H9 (cell line): ENCODE results near the gene AFAP1L2. TPM values are rescaled to one million over a fixed set of nuclear protein-coding genes. Genes with fewer than 3 reads are reported as not detected.

Experiments
- DNase-seq: peaks from one replicate; pipeline ENCODE4 v3.0.0-alpha.2; 2017
- H2AFZ ChIP-seq: one replicate; pipeline ENCODE4 v1.6.1; 2013; ENCODE audit warnings: mild to moderate bottlenecking, low read length, control low read depth, moderate library complexity
- H2AK5ac ChIP-seq: 2 replicates; pipeline ENCODE4 v1.6.1; 2013; ENCODE audit warnings: low read length, control low read depth, mixed read lengths; ENCODE audit not compliant: insufficient read length
- H2BK120ac ChIP-seq: one replicate; pipeline ENCODE4 v1.6.1; 2013; ENCODE audit warnings: low read depth, mild to moderate bottlenecking, low read length, control low read depth, inconsistent platforms; ENCODE audit not compliant: poor library complexity, severe bottlenecking
- H2BK12ac ChIP-seq: 2 replicates; pipeline ENCODE4 v1.6.1; 2013; ENCODE audit warnings: low read length, control low read depth, mixed read lengths, low read depth; ENCODE audit not compliant: insufficient read length
- H2BK15ac ChIP-seq: 2 replicates; pipeline ENCODE4 v1.6.1; 2013; ENCODE audit warnings: low read depth, low read length, control low read depth
- H2BK20ac ChIP-seq: one replicate; pipeline ENCODE4 v1.6.1; 2013; ENCODE audit warnings: low read depth, mild to moderate bottlenecking, low read length, control low read depth, inconsistent platforms; ENCODE audit not compliant: poor library complexity, severe bottlenecking
- H2BK5ac ChIP-seq: 2 replicates; pipeline ENCODE4 v1.6.1; 2013; ENCODE audit warnings: low read length, control low read depth, mixed read lengths; ENCODE audit not compliant: insufficient read length
- H3K14ac ChIP-seq: 2 replicates; pipeline ENCODE4 v1.6.1; 2013; ENCODE audit warnings: low read length, control low read depth; ENCODE audit not compliant: insufficient read depth
- H3K18ac ChIP-seq: 2 replicates; pipeline ENCODE4 v1.6.1; 2013; ENCODE audit warnings: low read depth, mild to moderate bottlenecking, mixed read lengths, low read length, control low read depth; ENCODE audit not compliant: insufficient read length
- H3K23ac ChIP-seq: 2 replicates; pipeline ENCODE4 v1.6.1; 2013; ENCODE audit warnings: low read length, control low read depth, mixed read lengths, low read depth; ENCODE audit not compliant: insufficient read length
- H3K23me2 ChIP-seq: 2 replicates; pipeline ENCODE4 v1.6.1; 2013; ENCODE audit warnings: low read depth, mild to moderate bottlenecking, mixed read lengths, low read length, control low read depth; ENCODE audit not compliant: insufficient read length, poor library complexity, severe bottlenecking
- H3K27ac ChIP-seq: 2 replicates; pipeline ENCODE4 v1.5.1; 2013; ENCODE audit warnings: low read length, control low read depth, mixed read lengths, low read depth; ENCODE audit not compliant: insufficient read length
- H3K27me3 ChIP-seq: 2 replicates; pipeline ENCODE4 v1.6.1; 2013; ENCODE audit warnings: low read length, control low read depth, inconsistent platforms; ENCODE audit not compliant: insufficient read depth
- H3K4ac ChIP-seq: 2 replicates; pipeline ENCODE4 v1.6.1; 2013; ENCODE audit warnings: low read depth, mild to moderate bottlenecking, control low read depth, inconsistent platforms, low read length, moderate library complexity
- H3K4me1 ChIP-seq: 2 replicates; pipeline ENCODE4 v1.6.1; 2013; ENCODE audit warnings: low read length, control low read depth, inconsistent platforms; ENCODE audit not compliant: insufficient read depth
- H3K4me2 ChIP-seq: 2 replicates; pipeline ENCODE4 v1.6.1; 2013; ENCODE audit warnings: low read length, control low read depth, mixed read lengths; ENCODE audit not compliant: insufficient read length, insufficient read depth
- H3K56ac ChIP-seq: 2 replicates; pipeline ENCODE4 v1.6.1; 2013; ENCODE audit warnings: low read depth, mild to moderate bottlenecking, mixed read lengths, low read length, control low read depth; ENCODE audit not compliant: insufficient read length
- H3K79me1 ChIP-seq: 2 replicates; pipeline ENCODE4 v1.6.1; 2013; ENCODE audit warnings: low read depth, mild to moderate bottlenecking, moderate library complexity, low read length, control low read depth, inconsistent platforms; ENCODE audit not compliant: insufficient read depth, poor library complexity, severe bottlenecking
- H3K79me2 ChIP-seq: 2 replicates; pipeline ENCODE4 v1.6.1; 2013; ENCODE audit warnings: low read length, control low read depth, inconsistent platforms; ENCODE audit not compliant: insufficient read depth
- H3K9ac ChIP-seq: 2 replicates; pipeline ENCODE4 v1.6.1; 2013; ENCODE audit warnings: low read length, control low read depth, mixed read lengths; ENCODE audit not compliant: insufficient read length; ENCODE audit errors: extremely low read depth
- H3K9me3 ChIP-seq: one replicate; pipeline ENCODE4 v1.6.1; 2013; ENCODE audit warnings: low read depth, low read length, inconsistent platforms; ENCODE audit not compliant: control insufficient read depth
- H3T11ph ChIP-seq: one replicate; pipeline ENCODE4 v1.6.1; 2013; ENCODE audit warnings: mild to moderate bottlenecking, low read length, control low read depth, inconsistent platforms
- H4K20me1 ChIP-seq: one replicate; pipeline ENCODE4 v1.6.1; 2013; ENCODE audit not compliant: control insufficient read depth, insufficient read length, insufficient read depth
- H4K5ac ChIP-seq: 2 replicates; pipeline ENCODE4 v1.6.1; 2013; ENCODE audit warnings: low read depth, mild to moderate bottlenecking, mixed read lengths, low read length, control low read depth; ENCODE audit not compliant: insufficient read length
- H4K8ac ChIP-seq: replicated peaks from 2 replicates; pipeline ENCODE4 v1.6.1; 2013; ENCODE audit warnings: low read length, control low read depth, mixed read lengths, low read depth; ENCODE audit not compliant: insufficient read length
- H4K91ac ChIP-seq: 2 replicates; pipeline ENCODE4 v1.6.1; 2013; ENCODE audit warnings: low read depth, mild to moderate bottlenecking, moderate library complexity, mixed read lengths, low read length, control low read depth; ENCODE audit not compliant: insufficient read length
- H3K27ac Mint-ChIP-seq, 3 experiments: 2 replicates in 2 of 3; 3 replicates in 1 of 3; pipeline ENCODE4 v1.8.0; 2020 to 2021; ENCODE audit warnings: mixed read lengths in 3 of 3, mild to moderate bottlenecking in 1 of 3, moderate library complexity in 1 of 3
- H3K27me3 Mint-ChIP-seq: 2 replicates; pipeline ENCODE4 v1.8.0; 2021; ENCODE audit warnings: low read depth, mild to moderate bottlenecking, moderate library complexity, mixed read lengths
- H3K36me3 Mint-ChIP-seq, 3 experiments: 2 replicates in 2 of 3; 3 replicates in 1 of 3; pipeline ENCODE4 v1.8.0; 2020 to 2021; ENCODE audit warnings: low read depth in 3 of 3, mixed read lengths in 3 of 3; ENCODE audit not compliant: insufficient read depth in 1 of 3
- H3K4me1 Mint-ChIP-seq, 2 experiments: 2 replicates each; pipeline ENCODE4 v1.8.0; 2020; ENCODE audit warnings: mixed read lengths in 2 of 2
- H3K4me3 Mint-ChIP-seq, 2 experiments: 2 replicates in 1 of 2; 3 replicates in 1 of 2; pipeline ENCODE4 v1.8.0; 2020 to 2021; ENCODE audit warnings: mild to moderate bottlenecking in 2 of 2, mixed read lengths in 2 of 2, moderate library complexity in 1 of 2
- H3K9me3 Mint-ChIP-seq, 2 experiments: 2 replicates in 1 of 2; 3 replicates in 1 of 2; pipeline ENCODE4 v1.8.0; 2020; ENCODE audit warnings: mild to moderate bottlenecking in 2 of 2, mixed read lengths in 2 of 2, moderate library complexity in 1 of 2
- WGBS: extraction: QIAGEN DNeasy Blood & Tissue Kit; methylation state at CpG from one replicate; pipeline ENCODE4 v1.1.7; 2013; ENCODE audit warnings: missing lambda C conversion rate, low lambda C conversion rate, mixed read lengths; ENCODE audit not compliant: insufficient read length; ENCODE audit errors: extremely low coverage; 5-methylcytosine and 5-hydroxymethylcytosine counted together
- total RNA-seq: library from RNA; stranded (reverse); gene quantifications from 2 replicates; pipeline ENCODE4 v1.2.1, GENCODE V29; 2021
- TF ChIP-seq, protein P1 (sequence below): fragments of 200-600 bp; sonication (generic); conservative IDR thresholded peaks from 3 replicates; pipeline ENCODE4 v1.8.0; 2021; ENCODE audit warnings: antibody characterized with exemption, mild to moderate bottlenecking

AFAP1L2 gene
- total RNA-seq, 1 experiment from 2014 or later, result 0.77 TPM

DNA sequence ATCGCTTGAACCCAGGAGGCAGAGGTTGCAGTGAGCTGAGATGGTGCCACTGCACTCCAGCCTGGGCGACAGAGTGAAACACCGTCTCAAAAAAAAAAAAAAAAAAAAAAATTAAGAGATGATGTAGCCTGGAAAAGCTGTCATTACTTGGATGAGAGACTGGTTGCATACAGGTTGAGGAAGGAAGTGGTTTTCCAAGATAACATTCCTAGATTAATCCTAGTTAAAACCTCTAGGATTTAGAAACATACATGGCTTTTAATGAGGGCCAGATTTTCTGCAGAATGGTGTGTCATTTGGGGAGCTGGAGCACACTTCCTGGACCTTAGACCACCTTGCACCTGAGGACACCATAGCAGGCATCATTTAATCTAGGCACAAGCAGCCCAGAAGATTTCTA is 147.5 kb downstream of the AFAP1L2 start:
- Histone ChIP-seq H3K23me2 (no peaks in the 10 kb centered on the region), H2BK120ac (no peak overlapping the region), H2AK5ac (no peak overlapping the region), H2BK20ac (no peak overlapping the region), H3K4me2 (no peak overlapping the region), H3K14ac (no peak overlapping the region), H3K9me3 (no peaks in the 10 kb centered on the region), H2BK5ac (no peak overlapping the region), H2BK15ac (no peak overlapping the region), H3K23ac (no peak overlapping the region), H3K79me1 (no peaks in the 10 kb centered on the region), H2AFZ (no peak overlapping the region), H3K4ac (no peak overlapping the region), H4K8ac (no peak overlapping the region), H3K27ac (no peak overlapping the region), H2BK12ac (no peak overlapping the region), H4K91ac (no peak overlapping the region), H4K5ac (no peak overlapping the region), H3K9ac (no peak overlapping the region), H3K56ac (no peak overlapping the region), H3T11ph (no peak overlapping the region), H3K18ac (no peak overlapping the region), H3K27me3 (no peaks in the 10 kb centered on the region), H3K79me2 (no peaks in the 10 kb centered on the region), H4K20me1 (no peaks in the 10 kb centered on the region), H3K4me1 (no peaks in the 10 kb centered on the region)
- TF ChIP-seq, protein P1, sequence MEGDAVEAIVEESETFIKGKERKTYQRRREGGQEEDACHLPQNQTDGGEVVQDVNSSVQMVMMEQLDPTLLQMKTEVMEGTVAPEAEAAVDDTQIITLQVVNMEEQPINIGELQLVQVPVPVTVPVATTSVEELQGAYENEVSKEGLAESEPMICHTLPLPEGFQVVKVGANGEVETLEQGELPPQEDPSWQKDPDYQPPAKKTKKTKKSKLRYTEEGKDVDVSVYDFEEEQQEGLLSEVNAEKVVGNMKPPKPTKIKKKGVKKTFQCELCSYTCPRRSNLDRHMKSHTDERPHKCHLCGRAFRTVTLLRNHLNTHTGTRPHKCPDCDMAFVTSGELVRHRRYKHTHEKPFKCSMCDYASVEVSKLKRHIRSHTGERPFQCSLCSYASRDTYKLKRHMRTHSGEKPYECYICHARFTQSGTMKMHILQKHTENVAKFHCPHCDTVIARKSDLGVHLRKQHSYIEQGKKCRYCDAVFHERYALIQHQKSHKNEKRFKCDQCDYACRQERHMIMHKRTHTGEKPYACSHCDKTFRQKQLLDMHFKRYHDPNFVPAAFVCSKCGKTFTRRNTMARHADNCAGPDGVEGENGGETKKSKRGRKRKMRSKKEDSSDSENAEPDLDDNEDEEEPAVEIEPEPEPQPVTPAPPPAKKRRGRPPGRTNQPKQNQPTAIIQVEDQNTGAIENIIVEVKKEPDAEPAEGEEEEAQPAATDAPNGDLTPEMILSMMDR, result no peak
- WGBS, result no CpG with 5 or more reads among the region's 3 CpGs
- DNase-seq, result no peak
- Mint-ChIP-seq H3K27me3 (no peaks in the 10 kb centered on the region; the same call in 1 of the 2 replicates), H3K36me3 (peaks cover 9 to 18% (median 14%) of the 10 kb centered on the region in 3 experiments), H3K4me3 (no peak overlapping the region), H3K9me3 (peaks cover 11 to 13% of the 10 kb centered on the region in 2 experiments), H3K27ac (no peak overlapping the region), H3K4me1 (peaks cover 13 to 15% of the 10 kb centered on the region in 2 experiments)
